Activated CD8-positive, alpha-beta memory T cell treated with anti-CD3 and anti-CD28 coated beads for 48 hours (primary cell): ENCODE results near the gene HDAC4.
A peak's percentile ranks its signal among the peaks of the same experiment; 100 is the strongest.

ENCODE experiments used
- DNase-seq, 3 experiments: peaks; one replicate each; pipeline ENCODE4 v3.0.0-alpha.2; 2020; ENCODE audit warnings: low read depth in 2 of 3, low spot score in 2 of 3

The HDAC4 gene

GRCh38 chr2:239329972-239330572, 70.7 kb downstream of the HDAC4 start:
- DNase-seq: no peak

DNA sequence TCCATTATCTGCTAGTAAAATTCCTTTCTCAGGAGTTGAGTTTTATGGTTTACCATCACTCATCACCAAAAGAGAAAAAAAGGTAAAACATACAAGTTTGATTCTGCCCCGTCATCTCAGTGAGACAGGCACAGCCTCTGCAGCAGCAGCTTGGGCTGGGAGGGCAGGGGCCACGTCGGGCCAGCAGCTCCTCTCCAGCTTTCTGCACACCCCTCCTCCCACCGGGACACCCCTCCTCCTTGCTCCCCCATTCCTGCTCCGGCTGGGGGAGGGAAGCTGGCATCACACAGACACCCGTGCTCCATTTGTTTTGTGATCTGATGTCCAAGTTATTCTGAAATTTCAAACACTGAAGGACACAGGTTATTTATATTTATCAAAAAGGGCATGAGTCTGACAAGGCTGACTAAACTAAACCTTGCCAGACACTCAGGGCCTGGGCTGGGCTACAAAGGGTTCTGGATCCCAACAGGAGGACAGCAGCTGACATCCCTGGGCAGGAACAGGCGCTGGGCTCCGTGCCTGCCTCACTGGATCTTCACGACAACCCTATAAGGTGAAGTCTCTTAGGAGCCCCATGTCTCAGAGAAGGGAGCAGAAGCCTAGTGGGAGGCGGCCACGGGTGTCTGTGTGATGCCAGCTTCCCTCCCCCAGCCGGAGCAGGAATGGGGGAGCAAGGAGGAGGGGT, 71.4 kb downstream of the HDAC4 start:
- DNase-seq: no peak

- DNase-seq: no peak
Measured at GRCh38 chr2:239328351-239329191, 72.2 kb downstream of the HDAC4 start.

DNA sequence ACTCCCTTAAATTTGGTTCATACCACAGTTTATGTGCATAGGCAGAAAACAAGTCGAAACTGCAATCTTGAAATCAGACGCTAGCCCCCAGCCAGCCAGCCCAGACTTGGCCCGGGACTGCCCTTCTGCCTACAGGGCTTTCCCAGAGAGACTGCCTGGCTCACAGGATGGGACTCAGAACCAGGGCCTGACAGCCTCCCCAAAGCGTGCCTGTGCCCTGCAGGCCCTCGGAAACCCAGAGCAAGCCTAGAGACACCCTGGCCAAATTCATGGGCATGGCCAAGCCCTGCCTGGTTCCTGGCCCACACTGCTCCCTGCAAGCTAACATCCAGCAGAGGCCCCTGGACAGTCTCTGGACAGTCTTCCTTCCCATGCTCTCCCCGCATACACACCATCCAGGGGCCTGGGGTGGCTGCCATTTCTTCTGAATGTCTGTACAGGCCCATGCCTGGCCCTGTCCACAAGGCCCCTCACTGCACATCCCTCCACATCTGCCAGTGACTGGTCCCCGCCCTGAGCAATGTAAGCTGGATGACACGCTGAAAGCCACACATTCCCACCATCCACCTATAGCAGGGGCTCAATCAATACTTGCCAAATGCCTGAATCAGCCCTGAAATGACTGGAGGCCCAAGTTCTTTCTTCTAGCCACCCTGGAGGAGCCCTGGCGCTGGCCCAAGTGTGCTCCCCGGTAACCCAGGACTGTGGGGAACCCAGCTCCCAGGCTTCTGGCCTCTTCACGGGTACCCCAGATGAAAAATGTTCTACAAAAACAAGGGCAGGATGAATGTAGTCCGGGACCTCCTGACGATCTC, 73.1 kb downstream of the HDAC4 start:
- no peak for DNase-seq

DNA sequence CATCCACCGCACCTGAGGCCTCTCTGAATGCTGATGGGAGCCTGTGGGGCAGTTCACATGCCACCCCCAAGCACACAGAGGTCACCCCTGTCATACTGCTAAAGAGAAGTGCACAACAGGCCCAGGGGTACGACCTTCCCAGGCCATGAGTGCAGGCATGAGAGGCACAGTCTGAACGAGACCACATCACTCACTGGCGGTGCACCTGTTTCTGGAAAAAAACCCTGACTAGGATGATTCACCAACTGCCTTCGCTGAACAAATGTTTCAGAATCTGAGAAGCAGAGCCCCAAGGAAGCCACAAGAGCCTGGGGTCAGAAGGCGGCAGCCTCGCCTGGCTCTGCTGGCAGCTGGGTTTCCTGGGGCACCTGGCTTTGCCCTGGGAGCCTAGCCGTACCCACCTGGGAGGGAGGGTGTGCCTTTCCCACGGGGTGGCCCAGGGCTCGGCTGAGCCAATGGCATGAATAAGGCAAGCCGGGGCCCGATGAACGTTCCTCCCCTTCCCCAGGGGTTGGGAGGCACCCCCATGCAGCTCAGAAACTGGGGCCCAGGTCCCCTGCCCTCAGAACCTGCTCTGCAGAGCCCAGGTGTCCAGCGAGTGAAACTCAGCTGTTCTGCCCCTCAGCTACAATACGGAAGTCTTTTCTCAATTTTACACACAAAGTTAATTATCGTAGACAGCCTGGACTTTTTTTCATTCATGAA, 73.8 kb downstream of the HDAC4 start:
- peak in 2 of 3 experiments; percentile 35 to 42 for DNase-seq

DNA sequence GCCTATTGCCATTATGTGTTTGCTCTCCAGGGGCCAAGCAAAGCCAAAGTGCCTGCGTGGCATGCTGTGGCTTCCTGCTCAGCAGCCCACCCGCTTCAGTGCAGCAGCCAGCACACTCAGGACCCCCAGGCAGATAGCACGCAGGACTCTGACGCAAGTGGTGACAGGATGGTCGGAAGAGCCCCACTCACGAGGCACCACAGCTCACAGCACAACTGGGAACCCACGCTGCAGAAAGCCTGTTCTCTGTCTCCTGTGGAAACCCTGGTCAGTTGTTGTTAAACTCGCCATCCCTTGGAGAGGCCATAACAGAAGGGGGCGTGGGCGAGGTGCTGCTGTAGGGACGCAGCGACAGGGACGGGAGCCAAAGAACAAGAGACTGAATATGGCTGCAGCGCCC, 76.4 kb downstream of the HDAC4 start:
- DNase-seq: no peak

GRCh38 chr2:239323447-239323846, 77.4 kb downstream of the HDAC4 start:
- DNase-seq: no peak

- DNase-seq: no peak
Measured at GRCh38 chr2:239322416-239323086, 78.3 kb downstream of the HDAC4 start.

GRCh38 chr2:239321596-239322415, 79.0 kb downstream of the HDAC4 start:
- DNase-seq: no peak

- DNase-seq: no peak
Measured at GRCh38 chr2:239318790-239319661, 81.8 kb downstream of the HDAC4 start.

- no peak for DNase-seq
Measured at GRCh38 chr2:239318151-239318611, 82.6 kb downstream of the HDAC4 start.

- no peak for DNase-seq
Measured at GRCh38 chr2:239316562-239317465, 84.0 kb downstream of the HDAC4 start.

- no peak for DNase-seq
Measured at GRCh38 chr2:239315308-239315707, 85.5 kb downstream of the HDAC4 start.

DNA sequence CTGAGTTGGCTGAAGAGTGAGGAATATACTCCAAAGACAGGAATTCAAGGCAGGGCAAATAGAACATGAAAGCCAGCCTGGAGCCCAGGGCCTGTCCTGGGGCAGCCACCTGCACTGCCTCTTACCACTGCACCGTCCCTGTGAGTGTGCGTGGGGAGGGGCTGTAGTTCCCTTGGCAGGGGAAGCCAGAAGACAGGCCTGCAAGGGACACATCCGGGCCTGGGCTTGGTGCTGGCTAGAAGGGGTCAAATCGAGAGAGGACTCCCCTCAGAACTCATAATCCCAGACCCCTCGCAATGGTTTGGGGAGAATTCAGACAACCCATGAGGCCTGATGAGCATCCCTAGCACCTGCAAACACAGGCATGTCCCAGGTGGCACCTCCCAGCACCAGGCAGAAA, 87.0 kb downstream of the HDAC4 start:
- DNase-seq: no peak

DNA sequence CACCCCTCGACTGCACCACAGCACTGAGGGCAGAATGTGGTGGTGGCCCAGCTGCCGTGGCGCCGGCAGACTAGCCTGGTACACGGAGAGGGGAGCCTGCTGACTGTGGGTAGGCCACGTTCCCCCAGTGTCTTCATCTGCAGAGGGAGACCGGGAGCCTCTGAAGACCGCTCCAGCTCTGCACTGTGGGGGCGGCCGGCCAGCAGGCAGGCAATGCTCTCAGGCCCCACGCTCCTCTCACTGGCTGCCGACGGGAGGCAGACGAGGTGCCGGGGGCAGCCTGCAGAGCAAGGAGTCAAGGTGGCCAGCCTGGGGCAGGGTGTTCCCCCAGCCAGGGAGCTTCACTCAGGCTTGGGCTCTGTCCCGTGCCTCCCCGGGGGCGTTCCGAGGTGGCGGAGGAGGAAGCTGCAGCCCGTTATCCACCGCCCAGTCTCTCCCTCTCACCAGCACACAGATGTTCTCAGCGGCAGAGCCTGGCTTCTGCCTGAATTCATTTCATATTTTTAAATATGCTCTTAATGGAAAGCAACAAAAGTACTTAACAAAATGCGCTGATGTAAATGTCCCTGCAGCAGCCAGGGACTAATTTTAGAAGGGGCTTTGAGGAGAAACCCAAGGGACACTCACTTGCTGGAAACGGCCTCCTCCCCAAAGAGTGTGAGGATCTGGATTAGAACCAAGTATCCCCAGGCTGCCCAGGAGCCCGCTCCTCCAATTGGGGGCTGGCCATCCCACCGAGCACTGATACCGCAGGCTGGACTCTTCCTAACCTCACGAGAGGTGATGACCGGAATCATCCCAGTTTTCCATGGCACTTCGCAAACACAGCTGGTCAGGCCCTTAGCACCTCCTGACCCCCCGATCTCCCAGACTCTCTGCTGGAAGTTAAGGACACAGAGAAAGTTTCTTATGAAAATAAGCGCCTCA, 87.8 kb downstream of the HDAC4 start:
- no peak for DNase-seq

DNA sequence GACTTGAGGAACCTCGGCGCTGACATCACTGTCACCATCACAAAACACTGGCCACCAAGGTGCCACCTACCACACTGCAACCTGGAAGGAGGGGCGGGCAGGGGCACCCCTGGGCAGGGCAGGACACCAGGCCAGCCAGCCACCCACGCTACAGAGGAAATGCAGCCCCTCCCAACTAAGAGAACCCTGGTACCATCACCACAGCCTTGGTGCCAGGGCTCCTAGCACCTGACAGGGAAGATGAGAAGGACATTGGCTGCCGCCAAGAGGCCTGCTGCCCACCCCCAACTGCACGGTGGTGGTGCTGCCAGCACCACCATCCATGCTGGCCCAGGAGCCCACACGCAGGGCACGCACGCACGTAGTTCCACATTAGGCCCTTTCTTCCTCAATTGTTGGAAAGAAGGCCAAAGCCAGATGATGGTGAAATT, 88.7 kb downstream of the HDAC4 start:
- DNase-seq: no peak
